Endothelial cell of umbilical vein (primary cell): Measurements from ENCODE around the gene TPGS2. TPM values are rescaled to one million over a fixed set of nuclear protein-coding genes. Genes with fewer than 3 reads are reported as not detected.

Source experiments
- BruUV-seq: library from RNA; stranded (reverse); fragments of 400-500 nt; replicated peaks from 2 replicates; lab custom pipeline; 2021; lab: Mats Ljungman, UMichigan
- CTCF ChIA-PET: fragments of 300-600, 350-600 bp; sonication (Branson Sonifier 250); formaldehyde crosslinking; loops from one replicate; lab custom pipeline; 2021; ENCODE audit warnings: antibody characterized with exemption, inconsistent platforms; lab: Charles Lee
- POLR2A ChIA-PET: fragments of 300-600, 350-600 bp; sonication (Branson Sonifier 250); formaldehyde crosslinking; loops from one replicate; lab custom pipeline; 2021; ENCODE audit warnings: antibody characterized with exemption, inconsistent platforms; lab: Charles Lee
- DNase-seq: peaks from one replicate; pipeline ENCODE4 v3.0.0-alpha.2; 2011; ENCODE audit warnings: low read depth, low spot score
- FAIRE-seq: peaks from 2 replicates; lab custom pipeline; 2011; peaks lifted over from hg19 to GRCh38; lab: Jason Lieb, UNC
- H2AFZ ChIP-seq: 2 replicates; pipeline ENCODE4 v1.6.0; 2012; ENCODE audit warnings: low read depth, low read length, control low read depth, inconsistent platforms
- H3K27ac ChIP-seq: 2 replicates; pipeline ENCODE4 v1.5.1; 2011; ENCODE audit warnings: low read depth, mild to moderate bottlenecking, control low read depth, low read length, moderate library complexity; ENCODE audit not compliant: insufficient read depth
- H3K27me3 ChIP-seq, 2 experiments: 2 replicates each; pipeline versions ENCODE4 v1.6.0 to v1.6.1; 2011; ENCODE audit warnings: low read length in 2 of 2, mixed read lengths in 1 of 2; ENCODE audit not compliant: control insufficient read depth in 2 of 2, insufficient read depth in 2 of 2
- H3K36me3 ChIP-seq, 2 experiments: 2 replicates in 1 of 2; 3 replicates in 1 of 2; pipeline ENCODE4 v1.5.1; 2011; ENCODE audit warnings: low read length in 2 of 2, mild to moderate bottlenecking in 1 of 2, moderate library complexity in 1 of 2; ENCODE audit not compliant: control insufficient read depth in 2 of 2, insufficient read depth in 2 of 2; ENCODE audit errors: extremely low read depth in 1 of 2
- H3K4me1 ChIP-seq: 3 replicates; pipeline ENCODE4 v1.5.1; 2011; ENCODE audit warnings: mild to moderate bottlenecking, low read length; ENCODE audit not compliant: control insufficient read depth, insufficient read depth; ENCODE audit errors: extremely low read depth
- H3K4me2 ChIP-seq: 2 replicates; pipeline ENCODE4 v1.6.1; 2011; ENCODE audit warnings: low read length, control low read depth, mixed read lengths; ENCODE audit not compliant: insufficient read depth
- H3K4me3 ChIP-seq, 3 experiments: fragments of 200-600 bp in 1 of 3; sonication (generic), shearing (Covaris generic) in 1 of 3; replicated peaks in 1 of 3; 2 replicates each; pipeline ENCODE4 v1.5.1; 2011 to 2016; ENCODE audit warnings: control low read depth in 3 of 3, low read length in 3 of 3, mild to moderate bottlenecking in 2 of 3, inconsistent platforms in 1 of 3, low read depth in 1 of 3, moderate library complexity in 1 of 3; ENCODE audit not compliant: insufficient read depth in 1 of 3
- H3K79me2 ChIP-seq: 2 replicates; pipeline ENCODE4 v1.6.0; 2012; ENCODE audit warnings: low read length, inconsistent platforms; ENCODE audit not compliant: control insufficient read depth, insufficient read depth
- H3K9ac ChIP-seq: replicated peaks from 2 replicates; pipeline ENCODE3; 2011; ENCODE audit warnings: low read length, control low read depth; ENCODE audit not compliant: insufficient read depth; ENCODE audit errors: extremely low read depth
- H3K9me1 ChIP-seq: replicated peaks from 3 replicates; pipeline ENCODE4 v1.6.0; 2011; ENCODE audit warnings: mild to moderate bottlenecking, low read length; ENCODE audit not compliant: control insufficient read depth, insufficient read depth; ENCODE audit errors: extremely low read depth
- H3K9me3 ChIP-seq: replicated peaks from 2 replicates; pipeline ENCODE4 v1.5.1; 2012; ENCODE audit warnings: low read length, inconsistent platforms; ENCODE audit not compliant: control insufficient read depth, insufficient read depth
- H4K20me1 ChIP-seq: replicated peaks from 2 replicates; pipeline ENCODE3; 2011; ENCODE audit warnings: mild to moderate bottlenecking, low read length; ENCODE audit not compliant: control insufficient read depth, insufficient read depth; ENCODE audit errors: extremely low read depth
- CTCF ChIP-seq, 2 donors: IDR thresholded peaks; 1 replicate in 1 of 2; 2 replicates in 1 of 2; pipeline ENCODE4 v1.5.1; 2011; ENCODE audit warnings: low read length in 2 of 2, mild to moderate bottlenecking in 2 of 2, moderate library complexity in 2 of 2, control low read depth in 1 of 2, inconsistent platforms in 1 of 2, low read depth in 1 of 2; ENCODE audit not compliant: insufficient read depth in 1 of 2; ENCODE audit errors: extremely low read depth in 1 of 2
- EZH2 ChIP-seq: IDR thresholded peaks from 2 replicates; pipeline ENCODE4 v1.6.1; 2012; ENCODE audit warnings: borderline replicate concordance, low read depth, mild to moderate bottlenecking, moderate library complexity, low read length, inconsistent platforms; ENCODE audit not compliant: severe bottlenecking
- FOS ChIP-seq: IDR thresholded peaks from 2 replicates; pipeline ENCODE4 v1.6.1; 2011; ENCODE audit warnings: mild to moderate bottlenecking, low read length, moderate library complexity, borderline replicate concordance; ENCODE audit not compliant: insufficient read depth
- GATA2 ChIP-seq: IDR thresholded peaks from 2 replicates; pipeline ENCODE4 v1.7.0; 2011; ENCODE audit warnings: low read depth, mild to moderate bottlenecking, moderate library complexity, mixed read lengths, low read length; ENCODE audit not compliant: insufficient read length, insufficient read depth
- JUN ChIP-seq: IDR thresholded peaks from 2 replicates; pipeline ENCODE4 v1.6.1; 2011; ENCODE audit warnings: borderline replicate concordance, low read depth; ENCODE audit not compliant: insufficient read length, insufficient read depth
- MAX ChIP-seq: IDR thresholded peaks from 2 replicates; pipeline ENCODE4 v1.6.1; 2011; ENCODE audit not compliant: insufficient read depth, insufficient read length
- MYC ChIP-seq: IDR thresholded peaks from one replicate; pipeline ENCODE4 v1.6.1; 2011; ENCODE audit warnings: mild to moderate bottlenecking, low read depth, low read length
- POLR2A ChIP-seq: IDR thresholded peaks from 2 replicates; pipeline ENCODE4 v1.6.1; 2012; ENCODE audit warnings: low read depth, mild to moderate bottlenecking, control low read depth, low read length
- POLR2AphosphoS5 ChIP-seq: IDR thresholded peaks from 2 replicates; pipeline ENCODE4 v1.6.1; 2012; ENCODE audit warnings: low read depth, mild to moderate bottlenecking, control low read depth, low read length, moderate library complexity; ENCODE audit not compliant: insufficient read depth
- dilution Hi-C: fragments of 300-500 bp; cut with MboI; formaldehyde crosslinking; loops from one replicate; pipeline ENCODE4 v1.15.0; 2019; ENCODE audit warnings: low sequenced_read_pairs; ENCODE audit not compliant: extremely low pct_ligation_motif_present
- intact Hi-C: fragments of 100-400 bp; cut with micrococcal nuclease; formaldehyde crosslinking; loops from one replicate; pipeline ENCODE4 v1.10.0; 2022
- polyA plus RNA-seq, 4 experiments: library from polyadenylated mRNA; depleted of rRNA in 3 of 4; stranded (reverse) in 3 of 4; unstranded in 1 of 4; fragments of >200 nt; gene quantifications; 2 replicates each; pipeline versions ENCODE4 v1.2.1 to v1.2.3, GENCODE V29; 2011 to 2012; ENCODE audit warnings: missing spikeins in 1 of 4
- total RNA-seq: library from RNA; stranded (reverse); gene quantifications from 2 replicates; pipeline ENCODE4 v1.2.3, GENCODE V29; 2021

Gene TPGS2
- total and polyA plus RNA-seq, 2 donors (not counting 3 experiments of a cell fraction or from before 2014, with no cell fraction given), result 150 to 232 TPM

- dilution Hi-C loops, result no loop called here
- no peaks in the 10 kb centered on the region for H3K36me3 ChIP-seq
- DNase-seq (no peak), FAIRE-seq (no peak)
- H3K27ac ChIP-seq, result no peak overlapping the region
- no peaks in the 10 kb centered on the region for H4K20me1 ChIP-seq
- intact Hi-C loops, result no loop called here
- no peaks in the 10 kb centered on the region for H3K9me1 ChIP-seq
- H3K9ac ChIP-seq, result no peak overlapping the region
- H3K79me2 ChIP-seq, result no peaks in the 10 kb centered on the region
- ChIA-PET CTCF (no interaction called here), POLR2A (no interaction called here)
- H3K4me2 ChIP-seq, result no peak overlapping the region
- BruUV-seq, result no TSS peak
- peaks cover 0 to 3% of the 10 kb centered on the region in 2 experiments for H3K27me3 ChIP-seq
- H3K4me3 ChIP-seq, result no peak overlapping the region
- H3K9me3 ChIP-seq, result no peaks in the 10 kb centered on the region
- H3K4me1 ChIP-seq, result no peaks in the 10 kb centered on the region
- no peak overlapping the region for H2AFZ ChIP-seq
- no peak for TF ChIP-seq FOS
- no peak for TF ChIP-seq GATA2
- no peak for TF ChIP-seq MYC
- no peak for TF ChIP-seq POLR2A
- TF ChIP-seq JUN, result no peak
- TF ChIP-seq EZH2, result no peak
- TF ChIP-seq MAX, result no peak
- TF ChIP-seq POLR2AphosphoS5, result no peak
- TF ChIP-seq CTCF (IDR thresholded peaks at IDR 0.05; ENCODE audit: extremely low read depth in 1 of 2, insufficient read depth in 1 of 2, low read depth in 1 of 2, low read length in 2 of 2), result no peak
These were observed 56.5 kb downstream of the TPGS2 start for GRCh38 chr18:36772241-36772723.
